Measurements from ENCODE around the gene KLHL17. TPM values are rescaled to one million over a fixed set of nuclear protein-coding genes. Genes with fewer than 3 reads are reported as not detected.

The KLHL17 gene
- total and polyA plus RNA-seq, 9 of the 15 experiments (the other 6 are each of a cell fraction or from before 2014, with no cell fraction given) = 0.14 to 84.8 (median 13.0) TPM

DNA sequence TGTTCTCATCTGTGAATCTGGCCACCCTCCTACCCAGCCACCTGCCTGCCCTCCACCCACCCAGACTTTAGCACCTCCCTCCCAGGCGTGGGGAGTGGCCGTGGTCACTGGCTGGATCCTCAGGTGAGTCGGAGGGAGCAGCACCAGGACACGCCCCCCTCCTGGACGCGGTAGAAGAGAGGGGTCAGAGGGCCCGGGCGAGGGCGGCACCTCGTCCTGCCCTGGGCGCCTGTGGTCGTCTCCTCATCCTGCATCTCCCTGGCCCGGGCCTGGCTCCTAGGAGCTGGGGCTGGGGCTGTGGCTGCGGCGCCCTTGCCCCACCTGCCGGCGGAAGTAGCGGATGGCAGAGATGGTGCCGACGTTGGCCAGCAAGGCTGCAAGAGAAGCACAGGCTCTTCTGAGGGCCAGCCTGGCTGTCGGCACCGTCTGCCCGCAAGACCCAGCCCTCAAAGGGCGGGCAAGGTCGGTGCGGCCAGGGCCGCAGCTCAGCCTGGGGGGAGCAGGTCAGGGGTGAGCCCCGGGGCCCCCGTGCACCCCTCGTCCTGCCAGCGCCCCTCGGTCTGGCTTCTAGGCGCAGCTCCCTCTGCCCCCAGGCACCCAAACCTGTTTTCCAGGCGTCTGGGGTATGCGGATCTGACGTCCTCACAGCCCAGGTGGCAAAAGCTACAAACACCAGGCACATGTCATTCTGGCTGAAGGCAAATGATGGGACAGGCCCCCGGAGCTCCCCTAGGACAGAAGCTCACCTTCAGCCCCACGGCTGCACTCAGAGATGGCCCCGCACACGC, 15.7 kb downstream of the KLHL17 start (continued):
- TF ChIP-seq, protein P1, sequence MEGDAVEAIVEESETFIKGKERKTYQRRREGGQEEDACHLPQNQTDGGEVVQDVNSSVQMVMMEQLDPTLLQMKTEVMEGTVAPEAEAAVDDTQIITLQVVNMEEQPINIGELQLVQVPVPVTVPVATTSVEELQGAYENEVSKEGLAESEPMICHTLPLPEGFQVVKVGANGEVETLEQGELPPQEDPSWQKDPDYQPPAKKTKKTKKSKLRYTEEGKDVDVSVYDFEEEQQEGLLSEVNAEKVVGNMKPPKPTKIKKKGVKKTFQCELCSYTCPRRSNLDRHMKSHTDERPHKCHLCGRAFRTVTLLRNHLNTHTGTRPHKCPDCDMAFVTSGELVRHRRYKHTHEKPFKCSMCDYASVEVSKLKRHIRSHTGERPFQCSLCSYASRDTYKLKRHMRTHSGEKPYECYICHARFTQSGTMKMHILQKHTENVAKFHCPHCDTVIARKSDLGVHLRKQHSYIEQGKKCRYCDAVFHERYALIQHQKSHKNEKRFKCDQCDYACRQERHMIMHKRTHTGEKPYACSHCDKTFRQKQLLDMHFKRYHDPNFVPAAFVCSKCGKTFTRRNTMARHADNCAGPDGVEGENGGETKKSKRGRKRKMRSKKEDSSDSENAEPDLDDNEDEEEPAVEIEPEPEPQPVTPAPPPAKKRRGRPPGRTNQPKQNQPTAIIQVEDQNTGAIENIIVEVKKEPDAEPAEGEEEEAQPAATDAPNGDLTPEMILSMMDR (IDR thresholded peaks at IDR 0.05 in 2 of 3, conservative IDR thresholded peaks at IDR 0.05 in 1 of 3; ENCODE audit: insufficient read depth in 2 of 3, low read depth in 1 of 3, low read length in 3 of 3) = peak; percentile 63 to 74 (median 70)
- TF ChIP-seq CGGBP1 (CRISPR knock-in tag; IDR thresholded peaks at IDR 0.05) (no peak), MAZ (CRISPR knock-in tag; conservative IDR thresholded peaks at IDR 0.05 in 1 of 2, IDR thresholded peaks at IDR 0.05 in 1 of 2) (0 out of 4 replicates have a peak, but pooled peaks of 1 of the 2 experiments have one; percentile 37), MAX (CRISPR knock-in tag; IDR thresholded peaks at IDR 0.05) (peak; percentile 43), TCFL5 (CRISPR knock-in tag; conservative IDR thresholded peaks at IDR 0.05) (no peak), ATF7 (IDR thresholded peaks at IDR 0.05) (0 out of 2 replicates have a peak, but pooled peaks have one; percentile 10), MEF2D (tag; conservative IDR thresholded peaks at IDR 0.05; ENCODE audit: low read depth) (no peak), ZBTB9 (CRISPR knock-in tag; IDR thresholded peaks at IDR 0.05) (peak; percentile 47; the same call in 1 of the 2 replicates), MYC (IDR thresholded peaks at IDR 0.05; ENCODE audit: low read depth, low read length) (no peak), MYC (CRISPR knock-in tag; IDR thresholded peaks at IDR 0.05; ENCODE audit: borderline replicate concordance, low read depth) (peak; percentile 76; the same call in 1 of the 2 replicates), KHSRP (IDR thresholded peaks at IDR 0.05) (no peak), L3MBTL2 (IDR thresholded peaks at IDR 0.05) (peak; percentile 47), ZNF639 (CRISPR knock-in tag; conservative IDR thresholded peaks at IDR 0.05 in 1 of 2, IDR thresholded peaks at IDR 0.05 in 1 of 2) (0 out of 4 replicates have a peak, but pooled peaks of 1 of the 2 experiments have one; percentile 24), HDAC8 (tag; IDR thresholded peaks at IDR 0.05) (no peak), MTA3 (IDR thresholded peaks at IDR 0.05; ENCODE audit: borderline replicate concordance) (peak; percentile 65; the same call in 1 of the 2 replicates)
- TF ChIP-seq, protein P2, sequence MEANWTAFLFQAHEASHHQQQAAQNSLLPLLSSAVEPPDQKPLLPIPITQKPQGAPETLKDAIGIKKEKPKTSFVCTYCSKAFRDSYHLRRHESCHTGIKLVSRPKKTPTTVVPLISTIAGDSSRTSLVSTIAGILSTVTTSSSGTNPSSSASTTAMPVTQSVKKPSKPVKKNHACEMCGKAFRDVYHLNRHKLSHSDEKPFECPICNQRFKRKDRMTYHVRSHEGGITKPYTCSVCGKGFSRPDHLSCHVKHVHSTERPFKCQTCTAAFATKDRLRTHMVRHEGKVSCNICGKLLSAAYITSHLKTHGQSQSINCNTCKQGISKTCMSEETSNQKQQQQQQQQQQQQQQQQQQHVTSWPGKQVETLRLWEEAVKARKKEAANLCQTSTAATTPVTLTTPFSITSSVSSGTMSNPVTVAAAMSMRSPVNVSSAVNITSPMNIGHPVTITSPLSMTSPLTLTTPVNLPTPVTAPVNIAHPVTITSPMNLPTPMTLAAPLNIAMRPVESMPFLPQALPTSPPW (CRISPR knock-in tag; IDR thresholded peaks at IDR 0.05) = peak; percentile 39; the same call in 1 of the 2 replicates
- TF ChIP-seq, protein P3, sequence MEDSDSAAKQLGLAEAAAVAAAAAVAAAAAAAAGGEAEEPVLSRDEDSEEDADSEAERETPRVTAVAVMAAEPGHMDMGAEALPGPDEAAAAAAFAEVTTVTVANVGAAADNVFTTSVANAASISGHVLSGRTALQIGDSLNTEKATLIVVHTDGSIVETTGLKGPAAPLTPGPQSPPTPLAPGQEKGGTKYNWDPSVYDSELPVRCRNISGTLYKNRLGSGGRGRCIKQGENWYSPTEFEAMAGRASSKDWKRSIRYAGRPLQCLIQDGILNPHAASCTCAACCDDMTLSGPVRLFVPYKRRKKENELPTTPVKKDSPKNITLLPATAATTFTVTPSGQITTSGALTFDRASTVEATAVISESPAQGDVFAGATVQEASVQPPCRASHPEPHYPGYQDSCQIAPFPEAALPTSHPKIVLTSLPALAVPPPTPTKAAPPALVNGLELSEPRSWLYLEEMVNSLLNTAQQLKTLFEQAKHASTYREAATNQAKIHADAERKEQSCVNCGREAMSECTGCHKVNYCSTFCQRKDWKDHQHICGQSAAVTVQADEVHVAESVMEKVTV (CRISPR knock-in tag; IDR thresholded peaks at IDR 0.05) = peak; percentile 57; the same call in 1 of the 2 replicates
